Neural cell (in vitro differentiated cells): Measurements from ENCODE around the gene CRYBB1. TPM values are rescaled to one million over a fixed set of nuclear protein-coding genes. Genes with fewer than 3 reads are reported as not detected.

Source experiments
- H2AFZ ChIP-seq: fragments of 200-600, 300-800 bp; sonication (generic), shearing (Covaris generic); 2 replicates; pipeline ENCODE4 v1.6.0; 2014; ENCODE audit warnings: low read depth, mild to moderate bottlenecking, antibody characterized with exemption, low read length, moderate library complexity
- H3F3A ChIP-seq: fragments of 200-600 bp; shearing (Covaris generic); 2 replicates; pipeline ENCODE4 v1.6.1; 2016; ENCODE audit warnings: mild to moderate bottlenecking, moderate library complexity, mixed read lengths, antibody characterized with exemption, low read length; ENCODE audit not compliant: insufficient read depth, poor library complexity, severe bottlenecking
- H3K27ac ChIP-seq: fragments of 200-600, 300-800 bp; sonication (generic), shearing (Covaris generic); 2 replicates; pipeline ENCODE4 v1.5.1; 2014; ENCODE audit warnings: mild to moderate bottlenecking, low read length, moderate library complexity
- H3K27me3 ChIP-seq: fragments of 300-800, 200-600 bp; sonication (generic), shearing (Covaris generic); 2 replicates; pipeline ENCODE4 v1.6.0; 2014; ENCODE audit warnings: mild to moderate bottlenecking, low read depth, low read length, moderate library complexity; ENCODE audit not compliant: insufficient read depth
- H3K36me3 ChIP-seq: fragments of 300-800, 200-600 bp; sonication (generic), shearing (Covaris generic); 2 replicates; pipeline ENCODE4 v1.5.1; 2014; ENCODE audit warnings: mild to moderate bottlenecking, antibody characterized with exemption, low read length, moderate library complexity; ENCODE audit not compliant: insufficient read depth
- H3K4me2 ChIP-seq: fragments of 300-800, 200-600 bp; sonication (generic), shearing (Covaris generic); 2 replicates; pipeline ENCODE4 v1.6.0; 2014; ENCODE audit warnings: mild to moderate bottlenecking, low read length
- H3K4me3 ChIP-seq: fragments of 300-800, 200-600 bp; sonication (generic), shearing (Covaris generic); 2 replicates; pipeline ENCODE4 v1.5.1; 2014; ENCODE audit warnings: mild to moderate bottlenecking, low read length, moderate library complexity
- H3K79me2 ChIP-seq: fragments of 200-600 bp; shearing (Covaris generic); replicated peaks from 2 replicates; pipeline ENCODE4 v1.6.0; 2014; ENCODE audit warnings: mild to moderate bottlenecking, low read length, moderate library complexity; ENCODE audit not compliant: insufficient read depth
- H3K9ac ChIP-seq: fragments of 300-800, 200-600 bp; sonication (generic), shearing (Covaris generic); 2 replicates; pipeline ENCODE4 v1.6.1; 2016; ENCODE audit warnings: mild to moderate bottlenecking, low read length, mixed read lengths
- H3K9me2 ChIP-seq: fragments of 200-600 bp; shearing (Covaris generic); 2 replicates; pipeline ENCODE4 v1.6.1; 2016; ENCODE audit warnings: mild to moderate bottlenecking, low read length, mixed read lengths; ENCODE audit not compliant: insufficient read depth
- H3K9me3 ChIP-seq: fragments of 200-600, 300-800 bp; sonication (generic), shearing (Covaris generic); 2 replicates; pipeline ENCODE4 v1.6.1; 2016; ENCODE audit warnings: mild to moderate bottlenecking, mixed run types, low read length, moderate library complexity, mixed read lengths
- H4K20me1 ChIP-seq: fragments of 200-600 bp; shearing (Covaris generic); 2 replicates; pipeline ENCODE4 v1.6.1; 2016; ENCODE audit warnings: mild to moderate bottlenecking, mixed run types; ENCODE audit not compliant: insufficient read depth
- EP300 ChIP-seq: fragments of 450-650 bp; conservative IDR thresholded peaks from 2 replicates; pipeline ENCODE4 v1.6.1; 2014; ENCODE audit warnings: antibody characterized with exemption, mild to moderate bottlenecking, moderate library complexity; ENCODE audit not compliant: poor library complexity, severe bottlenecking
- EZH2 ChIP-seq: fragments of 200-600, 300-800 bp; shearing (Covaris generic), sonication (generic); IDR thresholded peaks from 2 replicates; pipeline ENCODE4 v1.6.1; 2014; ENCODE audit warnings: antibody characterized with exemption, low read length, borderline replicate concordance, mild to moderate bottlenecking; ENCODE audit not compliant: insufficient read depth, poor library complexity, severe bottlenecking
- MXI1 ChIP-seq: fragments of 450-650 bp; conservative IDR thresholded peaks from 2 replicates; pipeline ENCODE4 v1.6.1; 2014; ENCODE audit warnings: antibody characterized with exemption, mild to moderate bottlenecking; ENCODE audit not compliant: poor library complexity, severe bottlenecking
- POLR2AphosphoS5 ChIP-seq: IDR thresholded peaks from 2 replicates; pipeline ENCODE4 v1.6.1; 2012
- RAD21 ChIP-seq: fragments of 450-650 bp; conservative IDR thresholded peaks from 2 replicates; pipeline ENCODE4 v1.6.1; 2014; ENCODE audit warnings: antibody characterized with exemption, mild to moderate bottlenecking, moderate library complexity
- SMC3 ChIP-seq: fragments of 450-650 bp; conservative IDR thresholded peaks from 2 replicates; pipeline ENCODE4 v1.6.1; 2014; ENCODE audit warnings: antibody characterized with exemption, mild to moderate bottlenecking, moderate library complexity; ENCODE audit not compliant: poor library complexity
- TAF1 ChIP-seq: IDR thresholded peaks from 2 replicates; pipeline ENCODE4 v1.6.1; 2012; ENCODE audit warnings: low read depth
- polyA plus RNA-seq: library from polyadenylated mRNA; depleted of rRNA; stranded (reverse); fragments of >200 nt; gene quantifications from 2 replicates; pipeline ENCODE4 v1.2.3, GENCODE V29; 2014
- TF ChIP-seq, protein P1 (sequence below): fragments of 450-650 bp; IDR thresholded peaks from 2 replicates; pipeline ENCODE4 v1.5.1; 2014; ENCODE audit warnings: antibody characterized with exemption, mild to moderate bottlenecking, moderate library complexity; ENCODE audit not compliant: poor library complexity, severe bottlenecking
- TF ChIP-seq, protein P2 (sequence below): IDR thresholded peaks from 2 replicates; pipeline ENCODE4 v1.6.1; 2012; ENCODE audit warnings: borderline replicate concordance

The CRYBB1 gene
- polyA plus RNA-seq, 1 donor from 2014 or later: not detected

DNA sequence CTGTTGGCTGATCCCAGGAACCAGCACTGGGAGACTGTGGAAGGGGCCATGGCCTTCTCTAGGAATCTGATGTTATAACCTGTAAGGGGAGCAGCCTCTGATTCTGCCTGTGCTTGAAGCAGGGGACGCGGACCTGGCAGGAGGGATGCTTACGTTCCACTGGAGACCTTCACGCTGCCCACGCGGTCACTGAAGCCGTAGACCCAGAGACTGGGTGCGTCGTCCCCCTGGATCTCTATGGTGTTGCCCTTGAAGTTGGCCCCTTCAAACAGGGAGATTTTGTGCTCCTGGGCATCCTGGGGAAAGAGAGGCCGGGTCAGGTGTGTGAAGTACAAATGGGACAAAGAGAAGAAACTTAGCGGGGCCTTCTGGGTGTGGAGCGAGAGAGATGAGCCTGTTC is 16.1 kb downstream of the CRYBB1 start:
- no peak overlapping the region for H3K4me3 ChIP-seq
- no peaks in the 10 kb centered on the region for H3K27me3 ChIP-seq
- TF ChIP-seq POLR2AphosphoS5 (no peak), EZH2 (no peak), RAD21 (no peak), MXI1 (no peak), EP300 (no peak), TAF1 (no peak), SMC3 (no peak)
- TF ChIP-seq, protein P1, sequence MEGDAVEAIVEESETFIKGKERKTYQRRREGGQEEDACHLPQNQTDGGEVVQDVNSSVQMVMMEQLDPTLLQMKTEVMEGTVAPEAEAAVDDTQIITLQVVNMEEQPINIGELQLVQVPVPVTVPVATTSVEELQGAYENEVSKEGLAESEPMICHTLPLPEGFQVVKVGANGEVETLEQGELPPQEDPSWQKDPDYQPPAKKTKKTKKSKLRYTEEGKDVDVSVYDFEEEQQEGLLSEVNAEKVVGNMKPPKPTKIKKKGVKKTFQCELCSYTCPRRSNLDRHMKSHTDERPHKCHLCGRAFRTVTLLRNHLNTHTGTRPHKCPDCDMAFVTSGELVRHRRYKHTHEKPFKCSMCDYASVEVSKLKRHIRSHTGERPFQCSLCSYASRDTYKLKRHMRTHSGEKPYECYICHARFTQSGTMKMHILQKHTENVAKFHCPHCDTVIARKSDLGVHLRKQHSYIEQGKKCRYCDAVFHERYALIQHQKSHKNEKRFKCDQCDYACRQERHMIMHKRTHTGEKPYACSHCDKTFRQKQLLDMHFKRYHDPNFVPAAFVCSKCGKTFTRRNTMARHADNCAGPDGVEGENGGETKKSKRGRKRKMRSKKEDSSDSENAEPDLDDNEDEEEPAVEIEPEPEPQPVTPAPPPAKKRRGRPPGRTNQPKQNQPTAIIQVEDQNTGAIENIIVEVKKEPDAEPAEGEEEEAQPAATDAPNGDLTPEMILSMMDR: no peak
- TF ChIP-seq, protein P2, sequence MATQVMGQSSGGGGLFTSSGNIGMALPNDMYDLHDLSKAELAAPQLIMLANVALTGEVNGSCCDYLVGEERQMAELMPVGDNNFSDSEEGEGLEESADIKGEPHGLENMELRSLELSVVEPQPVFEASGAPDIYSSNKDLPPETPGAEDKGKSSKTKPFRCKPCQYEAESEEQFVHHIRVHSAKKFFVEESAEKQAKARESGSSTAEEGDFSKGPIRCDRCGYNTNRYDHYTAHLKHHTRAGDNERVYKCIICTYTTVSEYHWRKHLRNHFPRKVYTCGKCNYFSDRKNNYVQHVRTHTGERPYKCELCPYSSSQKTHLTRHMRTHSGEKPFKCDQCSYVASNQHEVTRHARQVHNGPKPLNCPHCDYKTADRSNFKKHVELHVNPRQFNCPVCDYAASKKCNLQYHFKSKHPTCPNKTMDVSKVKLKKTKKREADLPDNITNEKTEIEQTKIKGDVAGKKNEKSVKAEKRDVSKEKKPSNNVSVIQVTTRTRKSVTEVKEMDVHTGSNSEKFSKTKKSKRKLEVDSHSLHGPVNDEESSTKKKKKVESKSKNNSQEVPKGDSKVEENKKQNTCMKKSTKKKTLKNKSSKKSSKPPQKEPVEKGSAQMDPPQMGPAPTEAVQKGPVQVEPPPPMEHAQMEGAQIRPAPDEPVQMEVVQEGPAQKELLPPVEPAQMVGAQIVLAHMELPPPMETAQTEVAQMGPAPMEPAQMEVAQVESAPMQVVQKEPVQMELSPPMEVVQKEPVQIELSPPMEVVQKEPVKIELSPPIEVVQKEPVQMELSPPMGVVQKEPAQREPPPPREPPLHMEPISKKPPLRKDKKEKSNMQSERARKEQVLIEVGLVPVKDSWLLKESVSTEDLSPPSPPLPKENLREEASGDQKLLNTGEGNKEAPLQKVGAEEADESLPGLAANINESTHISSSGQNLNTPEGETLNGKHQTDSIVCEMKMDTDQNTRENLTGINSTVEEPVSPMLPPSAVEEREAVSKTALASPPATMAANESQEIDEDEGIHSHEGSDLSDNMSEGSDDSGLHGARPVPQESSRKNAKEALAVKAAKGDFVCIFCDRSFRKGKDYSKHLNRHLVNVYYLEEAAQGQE: no peak
- H4K20me1 ChIP-seq: no peaks in the 10 kb centered on the region
- no peaks in the 10 kb centered on the region for H3K79me2 ChIP-seq
- H3F3A ChIP-seq: no peaks in the 10 kb centered on the region
- no peaks in the 10 kb centered on the region for H3K9me2 ChIP-seq
- H3K9ac ChIP-seq: no peak overlapping the region
- no peaks in the 10 kb centered on the region for H3K9me3 ChIP-seq
- H3K36me3 ChIP-seq: no peaks in the 10 kb centered on the region
- H3K27ac ChIP-seq: no peak overlapping the region
- no peak overlapping the region for H2AFZ ChIP-seq
- H3K4me2 ChIP-seq: no peak overlapping the region

DNA sequence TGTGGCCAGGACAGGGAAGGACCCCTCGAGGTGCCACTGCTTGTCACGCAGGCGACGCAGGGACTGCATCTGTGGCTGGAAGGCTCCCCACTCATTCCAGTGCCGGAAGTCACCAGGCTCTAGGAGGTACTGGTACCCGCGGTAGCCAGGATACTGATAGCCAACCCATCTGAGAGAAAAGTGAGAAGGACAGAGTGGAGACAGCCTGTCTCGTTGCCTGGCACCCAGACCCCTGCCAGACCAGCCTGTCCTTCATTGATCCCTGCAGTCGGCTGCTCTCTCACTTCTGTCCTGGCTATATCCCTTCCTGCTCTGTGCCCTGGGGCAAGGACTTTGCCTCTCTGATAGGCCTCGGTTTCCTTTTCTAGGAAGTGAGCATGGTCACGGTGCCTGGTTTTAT is 18.3 kb downstream of the CRYBB1 start:
- H3K27ac ChIP-seq: no peak overlapping the region
- no peaks in the 10 kb centered on the region for H3K79me2 ChIP-seq
- no peaks in the 10 kb centered on the region for H4K20me1 ChIP-seq
- no peaks in the 10 kb centered on the region for H3K36me3 ChIP-seq
- H3K9ac ChIP-seq: no peak overlapping the region
- TF ChIP-seq RAD21: no peak
- TF ChIP-seq, protein P1: no peak
- TF ChIP-seq MXI1: no peak
- no peak for TF ChIP-seq POLR2AphosphoS5
- no peak for TF ChIP-seq SMC3
- H3K4me3 ChIP-seq: no peak overlapping the region
- H2AFZ ChIP-seq: no peak overlapping the region
- H3K9me3 ChIP-seq: no peaks in the 10 kb centered on the region
- H3F3A ChIP-seq: no peaks in the 10 kb centered on the region
- H3K27me3 ChIP-seq: no peaks in the 10 kb centered on the region
- H3K4me2 ChIP-seq: no peak overlapping the region
- H3K9me2 ChIP-seq: no peaks in the 10 kb centered on the region
